Measurements from ENCODE around the gene AASDH. TPM values are rescaled to one million over a fixed set of nuclear protein-coding genes. Genes with fewer than 3 reads are reported as not detected.

The AASDH gene
- total RNA-seq, 1 experiment from 2014 or later: 11.5 TPM

GRCh38 chr4:56427179-56427578, 39.9 kb upstream of the AASDH start:
- Histone ChIP-seq H3K27me3 (ENCODE audit: insufficient read depth, low read depth) (no peaks in the 10 kb centered on the region), H3K9me3 (ENCODE audit: insufficient read depth, low read depth) (no peaks in the 10 kb centered on the region), H3K4me2 (no peak overlapping the region), H3F3A (ENCODE audit: insufficient read depth, low read depth) (0 out of 2 replicates have a peak, but pooled peaks cover 5% of the 10 kb centered on the region), H3K27ac (no peak overlapping the region), H3K4me3 (no peak overlapping the region), H2AFZ (no peak overlapping the region), H4K20me1 (ENCODE audit: insufficient read depth) (peaks cover 8% of the 10 kb centered on the region), H3K36me3 (ENCODE audit: low read depth) (no peaks in the 10 kb centered on the region), H3K9me2 (ENCODE audit: insufficient read depth) (no peaks in the 10 kb centered on the region), H3K4me1 (replicated peaks; ENCODE audit: insufficient read depth) (no peaks in the 10 kb centered on the region; the same call in 1 of the 2 replicates), H3K79me2 (ENCODE audit: low read depth) (peaks cover 100% of the 10 kb centered on the region)
- intact Hi-C loops (cut with micrococcal nuclease; ENCODE audit: unreplicated experiment): loop anchor here (10.0 kb wide), 1 partner anchor 118 kb away; no protein-coding TSS in a partner anchor
- ChIA-PET CTCF (no interaction called here), POLR2A (ENCODE audit: unreplicated experiment) (no interaction called here)
- TF ChIP-seq EZH2 (IDR thresholded peaks at IDR 0.05; ENCODE audit: low read depth): no peak
- TF ChIP-seq, protein P1, sequence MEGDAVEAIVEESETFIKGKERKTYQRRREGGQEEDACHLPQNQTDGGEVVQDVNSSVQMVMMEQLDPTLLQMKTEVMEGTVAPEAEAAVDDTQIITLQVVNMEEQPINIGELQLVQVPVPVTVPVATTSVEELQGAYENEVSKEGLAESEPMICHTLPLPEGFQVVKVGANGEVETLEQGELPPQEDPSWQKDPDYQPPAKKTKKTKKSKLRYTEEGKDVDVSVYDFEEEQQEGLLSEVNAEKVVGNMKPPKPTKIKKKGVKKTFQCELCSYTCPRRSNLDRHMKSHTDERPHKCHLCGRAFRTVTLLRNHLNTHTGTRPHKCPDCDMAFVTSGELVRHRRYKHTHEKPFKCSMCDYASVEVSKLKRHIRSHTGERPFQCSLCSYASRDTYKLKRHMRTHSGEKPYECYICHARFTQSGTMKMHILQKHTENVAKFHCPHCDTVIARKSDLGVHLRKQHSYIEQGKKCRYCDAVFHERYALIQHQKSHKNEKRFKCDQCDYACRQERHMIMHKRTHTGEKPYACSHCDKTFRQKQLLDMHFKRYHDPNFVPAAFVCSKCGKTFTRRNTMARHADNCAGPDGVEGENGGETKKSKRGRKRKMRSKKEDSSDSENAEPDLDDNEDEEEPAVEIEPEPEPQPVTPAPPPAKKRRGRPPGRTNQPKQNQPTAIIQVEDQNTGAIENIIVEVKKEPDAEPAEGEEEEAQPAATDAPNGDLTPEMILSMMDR (conservative IDR thresholded peaks at IDR 0.05): no peak
- no TSS peak for BruUV-seq (replicated peaks)
- DNase-seq: no peak

- no peak overlapping the region for H3K4me3 ChIP-seq
- H3K79me2 ChIP-seq (ENCODE audit: low read depth): peaks cover 99% of the 10 kb centered on the region
- no peak for DNase-seq
- H3K27me3 ChIP-seq (ENCODE audit: insufficient read depth, low read depth): no peaks in the 10 kb centered on the region
- POLR2A ChIA-PET (ENCODE audit: unreplicated experiment): no interaction called here
- CTCF ChIA-PET: no interaction called here
- 0 out of 2 replicates have a peak, but pooled peaks cover 5% of the 10 kb centered on the region for H3F3A ChIP-seq (ENCODE audit: insufficient read depth, low read depth)
- no peaks in the 10 kb centered on the region for H3K9me2 ChIP-seq (ENCODE audit: insufficient read depth)
- no peaks in the 10 kb centered on the region for H3K9me3 ChIP-seq (ENCODE audit: insufficient read depth, low read depth)
- no peak overlapping the region for H3K4me2 ChIP-seq
- no peaks in the 10 kb centered on the region for H3K36me3 ChIP-seq (ENCODE audit: low read depth)
- H3K27ac ChIP-seq: no peak overlapping the region
- H3K4me1 ChIP-seq (replicated peaks; ENCODE audit: insufficient read depth): no peaks in the 10 kb centered on the region; the same call in 1 of the 2 replicates
- intact Hi-C loops (cut with micrococcal nuclease; ENCODE audit: unreplicated experiment): loop anchor here (10.0 kb wide), 1 partner anchor 119 kb away; no protein-coding TSS in a partner anchor
- H4K20me1 ChIP-seq (ENCODE audit: insufficient read depth): peaks cover 8% of the 10 kb centered on the region
- no peak overlapping the region for H2AFZ ChIP-seq
- TF ChIP-seq EZH2 (IDR thresholded peaks at IDR 0.05; ENCODE audit: low read depth): no peak
- TF ChIP-seq, protein P1 (conservative IDR thresholded peaks at IDR 0.05): no peak
- BruUV-seq (replicated peaks): no TSS peak
Measured at GRCh38 chr4:56426273-56426672, 39.0 kb upstream of the AASDH start.

DNA sequence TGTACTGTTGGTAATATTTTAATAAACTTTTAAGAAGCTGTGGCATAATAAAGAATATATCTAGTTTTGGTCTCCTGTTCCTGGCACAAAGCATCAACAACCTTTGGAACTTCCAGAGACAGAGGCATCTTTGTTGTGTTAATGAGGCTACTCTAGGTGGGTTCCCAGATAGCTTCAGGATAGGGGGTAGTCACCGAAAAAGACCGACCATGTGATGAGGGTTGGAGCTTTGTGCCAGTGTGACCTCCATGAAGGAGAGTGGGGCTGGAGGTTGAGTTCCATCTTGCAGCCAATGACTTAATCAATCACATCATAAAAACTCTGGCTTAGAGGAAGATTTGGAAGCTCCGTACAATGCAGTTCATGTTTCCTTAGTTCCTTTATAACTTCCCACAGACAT, 38.2 kb upstream of the AASDH start:
- Histone ChIP-seq H3K9me2 (ENCODE audit: insufficient read depth) (no peaks in the 10 kb centered on the region), H3K27me3 (ENCODE audit: insufficient read depth, low read depth) (no peaks in the 10 kb centered on the region), H3K4me2 (no peak overlapping the region), H3K9me3 (ENCODE audit: insufficient read depth, low read depth) (no peaks in the 10 kb centered on the region), H3F3A (ENCODE audit: insufficient read depth, low read depth) (0 out of 2 replicates have a peak, but pooled peaks cover 5% of the 10 kb centered on the region), H3K4me1 (replicated peaks; ENCODE audit: insufficient read depth) (no peaks in the 10 kb centered on the region), H4K20me1 (ENCODE audit: insufficient read depth) (peaks cover 8% of the 10 kb centered on the region), H3K36me3 (ENCODE audit: low read depth) (no peaks in the 10 kb centered on the region), H3K4me3 (no peak overlapping the region), H3K79me2 (ENCODE audit: low read depth) (peaks cover 97% of the 10 kb centered on the region), H2AFZ (no peak overlapping the region), H3K27ac (no peak overlapping the region)
- no peak for DNase-seq
- CTCF ChIA-PET: no interaction called here
- POLR2A ChIA-PET (ENCODE audit: unreplicated experiment): interaction anchor here (0.6 kb wide), 2 partner anchors 10 to 17 kb away, joined by 4 to 21 read pairs; partner anchors contain the start of gene PPAT
- intact Hi-C loops (cut with micrococcal nuclease; ENCODE audit: unreplicated experiment): loop anchor here (10.0 kb wide), 1 partner anchor 119 kb away; no protein-coding TSS in a partner anchor
- TF ChIP-seq, protein P1 (conservative IDR thresholded peaks at IDR 0.05): no peak
- no peak for TF ChIP-seq EZH2 (IDR thresholded peaks at IDR 0.05; ENCODE audit: low read depth)
- BruUV-seq (replicated peaks): no TSS peak
